COLO829 (cell line): ENCODE results near the gene IMPDH2.

Experiments
- DNase-seq: peaks from one replicate; pipeline ENCODE4 v3.0.0; 2012; ENCODE audit warnings: low spot score

Gene IMPDH2

GRCh38 chr3:49005998-49006397 lies 23.2 kb downstream of the IMPDH2 start:
- DNase-seq: no peak

GRCh38 chr3:49005303-49005680 lies 23.9 kb downstream of the IMPDH2 start:
- no peak for DNase-seq

GRCh38 chr3:49004352-49005302 lies 24.6 kb downstream of the IMPDH2 start:
- DNase-seq: no peak

- DNase-seq: no peak
These were observed 28.0 kb downstream of the IMPDH2 start for GRCh38 chr3:49001155-49001554.

- no peak for DNase-seq
These were observed 29.9 kb downstream of the IMPDH2 start for GRCh38 chr3:48999085-48999858.

- no peak for DNase-seq
These were observed 31.2 kb downstream of the IMPDH2 start for GRCh38 chr3:48997714-48998637.

GRCh38 chr3:48997102-48997635 lies 32.0 kb downstream of the IMPDH2 start:
- no peak for DNase-seq

GRCh38 chr3:48996640-48997039 lies 32.6 kb downstream of the IMPDH2 start:
- no peak for DNase-seq

GRCh38 chr3:48993834-48994233 lies 35.4 kb downstream of the IMPDH2 start:
- DNase-seq: no peak

- DNase-seq: no peak
These were observed 37.2 kb downstream of the IMPDH2 start for GRCh38 chr3:48991851-48992545.

- DNase-seq: no peak
These were observed 38.3 kb downstream of the IMPDH2 start for GRCh38 chr3:48990636-48991469.

GRCh38 chr3:48989796-48990635 lies 39.2 kb downstream of the IMPDH2 start, which contains the start of gene P4HTM:
Gene P4HTM (plus strand): TSS chr3:48990241. CDS start chr3:48990257, 16 bp downstream.
- peak; percentile 32 for DNase-seq

- no peak for DNase-seq
These were observed 39.9 kb downstream of the IMPDH2 start for GRCh38 chr3:48989126-48989795.

GRCh38 chr3:48985831-48986376 lies 43.3 kb downstream of the IMPDH2 start:
- no peak for DNase-seq

GRCh38 chr3:48984663-48985062 lies 44.5 kb downstream of the IMPDH2 start:
- no peak for DNase-seq

GRCh38 chr3:48983096-48983495 lies 46.1 kb downstream of the IMPDH2 start:
- DNase-seq: no peak

- no peak for DNase-seq
These were observed 46.5 kb downstream of the IMPDH2 start for GRCh38 chr3:48982686-48983085.

GRCh38 chr3:48982016-48982415 lies 47.2 kb downstream of the IMPDH2 start:
- DNase-seq: no peak
